Fibroblast of lung (primary cell): ENCODE data around the gene PPL. TPM values are rescaled to one million over a fixed set of nuclear protein-coding genes. Genes with fewer than 3 reads are reported as not detected.

Experiments
- DNase-seq, 2 donors: peaks; one replicate each; pipeline versions ENCODE4 v3.0.0 to v3.0.0-alpha.2; 2010; ENCODE audit warnings: low read depth in 2 of 2
- H2AFZ ChIP-seq: 2 replicates; pipeline ENCODE4 v1.5.1; 2012; ENCODE audit warnings: low read length, control low read depth, inconsistent platforms
- H3K27ac ChIP-seq: 2 replicates; pipeline ENCODE4 v1.5.1; 2011; ENCODE audit warnings: low read length, control low read depth; ENCODE audit not compliant: insufficient read depth
- H3K27me3 ChIP-seq: 2 replicates; pipeline ENCODE4 v1.5.1; 2011; ENCODE audit warnings: mild to moderate bottlenecking, low read length; ENCODE audit not compliant: control insufficient read depth, insufficient read depth
- H3K36me3 ChIP-seq: 2 replicates; pipeline ENCODE4 v1.5.1; 2011; ENCODE audit warnings: low read length; ENCODE audit not compliant: control insufficient read depth, insufficient read depth
- H3K4me1 ChIP-seq: 2 replicates; pipeline ENCODE4 v1.5.1; 2011; ENCODE audit warnings: low read length; ENCODE audit not compliant: control insufficient read depth, insufficient read depth; ENCODE audit errors: extremely low read depth
- H3K4me2 ChIP-seq: 2 replicates; pipeline ENCODE4 v1.5.1; 2011; ENCODE audit warnings: low read length, control low read depth; ENCODE audit not compliant: insufficient read depth; ENCODE audit errors: extremely low read depth
- H3K4me3 ChIP-seq, 4 experiments: fragments of 200-600 bp in 1 of 4; sonication (generic) in 1 of 4; replicated peaks in 1 of 4; 2 replicates each; pipeline ENCODE4 v1.5.1; 2011 to 2016; ENCODE audit warnings: low read length in 4 of 4, low read depth in 3 of 4, mild to moderate bottlenecking in 3 of 4, control low read depth in 2 of 4, inconsistent platforms in 1 of 4, mixed read lengths in 1 of 4; ENCODE audit not compliant: insufficient read depth in 1 of 4; ENCODE audit errors: control extremely low read depth in 1 of 4
- H3K79me2 ChIP-seq: 2 replicates; pipeline ENCODE4 v1.5.1; 2012; ENCODE audit warnings: mild to moderate bottlenecking, low read length, inconsistent platforms; ENCODE audit not compliant: control insufficient read depth, insufficient read depth
- H3K9ac ChIP-seq: 2 replicates; pipeline ENCODE4 v1.5.1; 2011; ENCODE audit warnings: mild to moderate bottlenecking, low read length, control low read depth; ENCODE audit not compliant: insufficient read depth
- H3K9me3 ChIP-seq: 2 replicates; pipeline ENCODE4 v1.5.1; 2012; ENCODE audit warnings: low read depth, low read length; ENCODE audit not compliant: control insufficient read depth, insufficient read depth
- H4K20me1 ChIP-seq: 2 replicates; pipeline ENCODE4 v1.5.1; 2011; ENCODE audit warnings: low read length; ENCODE audit not compliant: control insufficient read depth, insufficient read depth; ENCODE audit errors: extremely low read depth
- EZH2 ChIP-seq: IDR thresholded peaks from 2 replicates; pipeline ENCODE4 v1.5.1; 2012; ENCODE audit warnings: low read length, control low read depth, mild to moderate bottlenecking; ENCODE audit errors: missing control alignments
- polyA plus RNA-seq, 2 donors: library from polyadenylated mRNA; depleted of rRNA in 1 of 2; stranded (reverse) in 1 of 2; unstranded in 1 of 2; fragments of >200 nt; gene quantifications; 2 replicates each; pipeline ENCODE4 v1.2.1, GENCODE V29; 2011 to 2012; ENCODE audit warnings: missing spikeins in 1 of 2
- total RNA-seq: library from RNA; depleted of rRNA; stranded (reverse); fragments of >200 nt; gene quantifications from 2 replicates; pipeline ENCODE4 v1.2.1, GENCODE V29; 2014
- TF ChIP-seq, protein P1 (sequence below), 2 donors: IDR thresholded peaks in 1 of 2; conservative IDR thresholded peaks in 1 of 2; 1 replicate in 1 of 2; 2 replicates in 1 of 2; pipeline ENCODE4 v1.5.1; 2011 to 2012; ENCODE audit warnings: low read length in 2 of 2, control low read depth in 1 of 2, inconsistent platforms in 1 of 2, low read depth in 1 of 2, mild to moderate bottlenecking in 1 of 2

PPL gene
- total and polyA plus RNA-seq, 2 donors (not counting 1 experiment from before 2014, with no cell fraction given), result 5.0 to 50.5 TPM

DNA sequence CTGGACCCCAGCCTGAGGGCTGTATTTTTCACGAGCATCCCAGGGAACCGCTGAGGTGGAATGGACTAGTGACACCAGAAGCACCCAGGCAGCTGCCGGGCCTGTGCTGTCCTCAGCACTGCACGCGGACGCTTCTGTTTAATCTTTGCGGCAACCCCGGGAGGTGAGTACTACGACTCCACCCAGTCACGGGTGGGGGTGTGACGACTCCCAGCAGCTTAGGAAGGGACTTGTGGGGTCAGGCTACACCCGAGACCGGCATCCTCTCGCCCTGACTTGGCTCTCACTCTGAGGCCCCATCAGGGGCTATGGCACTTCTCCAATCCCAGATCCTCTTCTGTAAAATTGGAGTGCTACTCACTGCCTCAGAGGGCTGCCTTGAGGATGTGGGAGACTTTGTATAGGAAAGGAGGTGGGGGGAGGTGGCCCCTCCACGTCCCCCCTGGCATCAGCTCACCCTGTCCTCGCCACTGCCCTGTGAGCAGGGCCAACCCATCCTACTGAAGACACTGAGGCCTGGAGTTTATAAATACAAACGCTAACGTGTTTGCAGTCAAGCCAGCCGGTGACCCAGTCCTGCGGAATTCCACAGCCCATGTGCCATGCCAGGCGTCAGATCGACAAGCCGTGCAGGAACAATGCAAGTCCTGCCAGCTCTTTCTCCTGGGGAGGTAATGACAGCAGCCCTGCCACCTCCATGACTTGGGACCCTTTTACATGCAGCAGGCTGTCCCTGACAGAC is 44.4 kb downstream of the PPL start:
- Histone ChIP-seq H3K36me3 (peaks cover 4% of the 10 kb centered on the region), H3K4me3 (no peak overlapping the region), H3K4me2 (peak overlapping the region; percentile 25), H3K4me1 (peaks cover 10% of the 10 kb centered on the region), H4K20me1 (no peaks in the 10 kb centered on the region), H2AFZ (no peak overlapping the region), H3K27ac (no peak overlapping the region), H3K9ac (no peak overlapping the region), H3K79me2 (no peaks in the 10 kb centered on the region), H3K27me3 (no peaks in the 10 kb centered on the region), H3K9me3 (no peaks in the 10 kb centered on the region)
- DNase-seq, result peak; percentile 39 to 85
- TF ChIP-seq, protein P1, sequence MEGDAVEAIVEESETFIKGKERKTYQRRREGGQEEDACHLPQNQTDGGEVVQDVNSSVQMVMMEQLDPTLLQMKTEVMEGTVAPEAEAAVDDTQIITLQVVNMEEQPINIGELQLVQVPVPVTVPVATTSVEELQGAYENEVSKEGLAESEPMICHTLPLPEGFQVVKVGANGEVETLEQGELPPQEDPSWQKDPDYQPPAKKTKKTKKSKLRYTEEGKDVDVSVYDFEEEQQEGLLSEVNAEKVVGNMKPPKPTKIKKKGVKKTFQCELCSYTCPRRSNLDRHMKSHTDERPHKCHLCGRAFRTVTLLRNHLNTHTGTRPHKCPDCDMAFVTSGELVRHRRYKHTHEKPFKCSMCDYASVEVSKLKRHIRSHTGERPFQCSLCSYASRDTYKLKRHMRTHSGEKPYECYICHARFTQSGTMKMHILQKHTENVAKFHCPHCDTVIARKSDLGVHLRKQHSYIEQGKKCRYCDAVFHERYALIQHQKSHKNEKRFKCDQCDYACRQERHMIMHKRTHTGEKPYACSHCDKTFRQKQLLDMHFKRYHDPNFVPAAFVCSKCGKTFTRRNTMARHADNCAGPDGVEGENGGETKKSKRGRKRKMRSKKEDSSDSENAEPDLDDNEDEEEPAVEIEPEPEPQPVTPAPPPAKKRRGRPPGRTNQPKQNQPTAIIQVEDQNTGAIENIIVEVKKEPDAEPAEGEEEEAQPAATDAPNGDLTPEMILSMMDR (conservative IDR thresholded peaks at IDR 0.05 in 1 of 2, IDR thresholded peaks at IDR 0.05 in 1 of 2; ENCODE audit: low read depth in 1 of 2, low read length in 2 of 2), result no peak
- TF ChIP-seq EZH2, result no peak

DNA sequence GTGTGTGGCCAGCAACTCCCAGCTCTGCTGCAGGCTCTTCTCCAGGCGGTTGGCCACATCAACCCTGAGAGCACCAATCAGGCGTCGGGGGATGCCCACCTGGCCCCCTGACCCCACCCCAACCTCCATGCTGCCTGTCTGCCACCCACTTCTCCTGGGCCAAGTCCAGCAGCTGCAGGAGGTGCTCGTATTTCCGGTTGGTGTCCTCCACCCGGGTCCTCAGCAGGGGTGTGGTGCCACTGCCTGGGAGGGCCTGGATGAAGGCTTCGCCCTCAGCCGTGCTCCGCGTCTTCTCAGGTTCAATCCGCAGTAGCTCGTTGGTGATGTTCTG is 45.1 kb downstream of the PPL start:
- peaks cover 7% of the 10 kb centered on the region for H3K36me3 ChIP-seq
- no peak overlapping the region for H2AFZ ChIP-seq
- DNase-seq, result no peak
- H3K27ac ChIP-seq, result no peak overlapping the region
- H3K9me3 ChIP-seq, result no peaks in the 10 kb centered on the region
- no peak overlapping the region for H3K9ac ChIP-seq
- no peaks in the 10 kb centered on the region for H4K20me1 ChIP-seq
- H3K4me1 ChIP-seq, result peaks cover 10% of the 10 kb centered on the region
- TF ChIP-seq, protein P1 (conservative IDR thresholded peaks at IDR 0.05 in 1 of 2, IDR thresholded peaks at IDR 0.05 in 1 of 2; ENCODE audit: low read depth in 1 of 2, low read length in 2 of 2), result no peak
- TF ChIP-seq EZH2, result no peak
- no peaks in the 10 kb centered on the region for H3K27me3 ChIP-seq
- H3K4me2 ChIP-seq, result no peak overlapping the region
- no peaks in the 10 kb centered on the region for H3K79me2 ChIP-seq
- H3K4me3 ChIP-seq, result no peak overlapping the region

DNA sequence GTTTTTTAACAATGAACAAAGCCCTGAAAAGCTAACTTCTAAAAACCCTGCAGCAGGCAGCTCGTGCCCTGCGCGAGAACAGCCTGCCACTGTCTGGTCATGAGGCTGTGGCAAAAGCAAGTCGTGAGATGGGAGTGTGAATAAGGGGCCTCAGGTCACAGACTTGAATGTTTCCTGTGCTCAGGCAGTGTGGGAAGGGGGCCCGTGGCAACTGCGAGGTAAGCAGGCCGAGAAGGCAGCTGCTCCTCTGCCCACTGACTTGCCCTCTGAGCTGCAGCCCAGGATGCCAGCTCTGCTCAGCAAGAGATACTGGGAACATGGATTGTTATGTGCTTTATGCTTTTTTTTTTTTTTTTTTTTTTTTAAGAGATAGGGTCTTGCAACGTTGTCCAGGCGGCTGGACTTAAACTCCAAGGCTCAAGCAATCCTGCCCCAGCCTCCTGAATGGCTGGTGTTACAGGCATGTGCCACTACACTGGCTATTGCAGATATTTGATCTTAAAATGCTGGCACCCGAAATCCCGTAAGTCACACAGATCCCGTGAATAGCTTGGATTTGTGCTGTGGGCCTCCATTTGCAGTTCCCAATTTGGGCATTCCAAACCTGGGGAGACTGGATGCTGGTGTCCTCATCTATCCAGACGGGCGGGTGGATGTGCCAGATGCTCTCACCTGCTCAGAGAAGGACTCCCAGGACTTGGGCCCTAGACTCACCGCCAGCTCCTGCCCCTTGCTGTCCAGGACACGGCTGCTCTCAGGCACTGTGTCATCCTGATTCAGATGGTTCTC is 45.7 kb downstream of the PPL start:
- Histone ChIP-seq H3K4me2 (no peak overlapping the region), H3K9me3 (no peaks in the 10 kb centered on the region), H3K79me2 (no peaks in the 10 kb centered on the region), H2AFZ (no peak overlapping the region), H3K4me3 (no peak overlapping the region), H3K9ac (no peak overlapping the region), H4K20me1 (no peaks in the 10 kb centered on the region), H3K4me1 (peaks cover 10% of the 10 kb centered on the region), H3K27ac (no peak overlapping the region), H3K36me3 (peaks cover 7% of the 10 kb centered on the region), H3K27me3 (no peaks in the 10 kb centered on the region)
- TF ChIP-seq, protein P1 (conservative IDR thresholded peaks at IDR 0.05 in 1 of 2, IDR thresholded peaks at IDR 0.05 in 1 of 2; ENCODE audit: low read depth in 1 of 2, low read length in 2 of 2), result no peak
- no peak for TF ChIP-seq EZH2
- no peak for DNase-seq
